ENCODE results near the gene FAAP20.

Gene FAAP20

GRCh38 chr1:2181271-2181670 is 13.3 kb downstream of the FAAP20 start:
- no peaks in the 10 kb centered on the region for H3K4me1 ChIP-seq (ENCODE audit: control insufficient read depth, insufficient read depth, low read length)
- H3K27ac ChIP-seq (ENCODE audit: low read depth, low read length): no peak overlapping the region
- H3K9ac ChIP-seq (ENCODE audit: low read length): no peak overlapping the region
- peaks cover 40% of the 10 kb centered on the region for H3K36me3 ChIP-seq (ENCODE audit: control insufficient read depth, insufficient read depth, low read length)
- H3K27me3 ChIP-seq (ENCODE audit: control insufficient read depth, insufficient read depth, low read length): no peaks in the 10 kb centered on the region
- no peaks in the 10 kb centered on the region for H3K9me3 ChIP-seq (ENCODE audit: control insufficient read depth, insufficient read depth, low read depth, low read length)
- H3K4me3 ChIP-seq (ENCODE audit: low read depth, low read length): no peak overlapping the region

- no peak overlapping the region for H3K4me3 ChIP-seq (ENCODE audit: low read depth, low read length)
- no peaks in the 10 kb centered on the region for H3K9me3 ChIP-seq (ENCODE audit: control insufficient read depth, insufficient read depth, low read depth, low read length)
- no peak overlapping the region for H3K9ac ChIP-seq (ENCODE audit: low read length)
- peaks cover 41% of the 10 kb centered on the region for H3K36me3 ChIP-seq (ENCODE audit: control insufficient read depth, insufficient read depth, low read length)
- H3K4me1 ChIP-seq (ENCODE audit: control insufficient read depth, insufficient read depth, low read length): no peaks in the 10 kb centered on the region
- no peaks in the 10 kb centered on the region for H3K27me3 ChIP-seq (ENCODE audit: control insufficient read depth, insufficient read depth, low read length)
- H3K27ac ChIP-seq (ENCODE audit: low read depth, low read length): no peak overlapping the region
These were observed 14.0 kb downstream of the FAAP20 start for GRCh38 chr1:2180297-2181245.

- Histone ChIP-seq H3K27me3 (ENCODE audit: control insufficient read depth, insufficient read depth, low read length) (no peaks in the 10 kb centered on the region), H3K36me3 (ENCODE audit: control insufficient read depth, insufficient read depth, low read length) (peaks cover 30% of the 10 kb centered on the region), H3K27ac (ENCODE audit: low read depth, low read length) (no peak overlapping the region), H3K9me3 (ENCODE audit: control insufficient read depth, insufficient read depth, low read depth, low read length) (no peaks in the 10 kb centered on the region), H3K9ac (ENCODE audit: low read length) (no peak overlapping the region), H3K4me1 (ENCODE audit: control insufficient read depth, insufficient read depth, low read length) (0 out of 2 replicates have a peak, but pooled peaks cover 2% of the 10 kb centered on the region), H3K4me3 (ENCODE audit: low read depth, low read length) (no peak overlapping the region)
These were observed 15.1 kb downstream of the FAAP20 start for GRCh38 chr1:2179283-2180013.

GRCh38 chr1:2178875-2179274 is 15.7 kb downstream of the FAAP20 start:
- Histone ChIP-seq H3K36me3 (ENCODE audit: control insufficient read depth, insufficient read depth, low read length) (peaks cover 29% of the 10 kb centered on the region), H3K4me1 (ENCODE audit: control insufficient read depth, insufficient read depth, low read length) (0 out of 2 replicates have a peak, but pooled peaks cover 3% of the 10 kb centered on the region), H3K9me3 (ENCODE audit: control insufficient read depth, insufficient read depth, low read depth, low read length) (no peaks in the 10 kb centered on the region), H3K4me3 (ENCODE audit: low read depth, low read length) (no peak overlapping the region), H3K27ac (ENCODE audit: low read depth, low read length) (no peak overlapping the region), H3K9ac (ENCODE audit: low read length) (no peak overlapping the region), H3K27me3 (ENCODE audit: control insufficient read depth, insufficient read depth, low read length) (no peaks in the 10 kb centered on the region)

GRCh38 chr1:2177946-2178538 is 16.5 kb downstream of the FAAP20 start:
- peaks cover 29% of the 10 kb centered on the region for H3K36me3 ChIP-seq (ENCODE audit: control insufficient read depth, insufficient read depth, low read length)
- H3K27me3 ChIP-seq (ENCODE audit: control insufficient read depth, insufficient read depth, low read length): no peaks in the 10 kb centered on the region
- H3K9ac ChIP-seq (ENCODE audit: low read length): no peak overlapping the region
- no peak overlapping the region for H3K4me3 ChIP-seq (ENCODE audit: low read depth, low read length)
- H3K4me1 ChIP-seq (ENCODE audit: control insufficient read depth, insufficient read depth, low read length): 0 out of 2 replicates have a peak, but pooled peaks cover 3% of the 10 kb centered on the region
- H3K27ac ChIP-seq (ENCODE audit: low read depth, low read length): no peak overlapping the region
- no peaks in the 10 kb centered on the region for H3K9me3 ChIP-seq (ENCODE audit: control insufficient read depth, insufficient read depth, low read depth, low read length)

GRCh38 chr1:2177541-2177940 is 17.0 kb downstream of the FAAP20 start:
- H3K27me3 ChIP-seq (ENCODE audit: control insufficient read depth, insufficient read depth, low read length): no peaks in the 10 kb centered on the region
- 0 out of 2 replicates have a peak, but pooled peaks cover 3% of the 10 kb centered on the region for H3K4me1 ChIP-seq (ENCODE audit: control insufficient read depth, insufficient read depth, low read length)
- H3K36me3 ChIP-seq (ENCODE audit: control insufficient read depth, insufficient read depth, low read length): peaks cover 33% of the 10 kb centered on the region
- no peaks in the 10 kb centered on the region for H3K9me3 ChIP-seq (ENCODE audit: control insufficient read depth, insufficient read depth, low read depth, low read length)
- H3K4me3 ChIP-seq (ENCODE audit: low read depth, low read length): no peak overlapping the region
- H3K9ac ChIP-seq (ENCODE audit: low read length): no peak overlapping the region
- H3K27ac ChIP-seq (ENCODE audit: low read depth, low read length): no peak overlapping the region

GRCh38 chr1:2176615-2177014 is 18.0 kb downstream of the FAAP20 start:
- no peak overlapping the region for H3K9ac ChIP-seq (ENCODE audit: low read length)
- 0 out of 2 replicates have a peak, but pooled peaks cover 3% of the 10 kb centered on the region for H3K4me1 ChIP-seq (ENCODE audit: control insufficient read depth, insufficient read depth, low read length)
- H3K27ac ChIP-seq (ENCODE audit: low read depth, low read length): no peak overlapping the region
- H3K27me3 ChIP-seq (ENCODE audit: control insufficient read depth, insufficient read depth, low read length): no peaks in the 10 kb centered on the region
- H3K36me3 ChIP-seq (ENCODE audit: control insufficient read depth, insufficient read depth, low read length): peaks cover 39% of the 10 kb centered on the region
- H3K9me3 ChIP-seq (ENCODE audit: control insufficient read depth, insufficient read depth, low read depth, low read length): no peaks in the 10 kb centered on the region
- H3K4me3 ChIP-seq (ENCODE audit: low read depth, low read length): no peak overlapping the region

GRCh38 chr1:2175681-2176454 is 18.7 kb downstream of the FAAP20 start:
- Histone ChIP-seq H3K36me3 (ENCODE audit: control insufficient read depth, insufficient read depth, low read length) (peaks cover 40% of the 10 kb centered on the region), H3K9ac (ENCODE audit: low read length) (no peak overlapping the region), H3K9me3 (ENCODE audit: control insufficient read depth, insufficient read depth, low read depth, low read length) (no peaks in the 10 kb centered on the region), H3K4me3 (ENCODE audit: low read depth, low read length) (no peak overlapping the region), H3K27ac (ENCODE audit: low read depth, low read length) (no peak overlapping the region), H3K4me1 (ENCODE audit: control insufficient read depth, insufficient read depth, low read length) (0 out of 2 replicates have a peak, but pooled peaks cover 3% of the 10 kb centered on the region), H3K27me3 (ENCODE audit: control insufficient read depth, insufficient read depth, low read length) (no peaks in the 10 kb centered on the region)

- Histone ChIP-seq H3K9me3 (ENCODE audit: control insufficient read depth, insufficient read depth, low read depth, low read length) (no peaks in the 10 kb centered on the region), H3K27ac (ENCODE audit: low read depth, low read length) (no peak overlapping the region), H3K27me3 (ENCODE audit: control insufficient read depth, insufficient read depth, low read length) (no peaks in the 10 kb centered on the region), H3K4me3 (ENCODE audit: low read depth, low read length) (no peak overlapping the region), H3K9ac (ENCODE audit: low read length) (no peak overlapping the region), H3K36me3 (ENCODE audit: control insufficient read depth, insufficient read depth, low read length) (peaks cover 33% of the 10 kb centered on the region), H3K4me1 (ENCODE audit: control insufficient read depth, insufficient read depth, low read length) (0 out of 2 replicates have a peak, but pooled peaks cover 3% of the 10 kb centered on the region)
These were observed 19.5 kb downstream of the FAAP20 start for GRCh38 chr1:2175055-2175414.

GRCh38 chr1:2174348-2175054 is 20.1 kb downstream of the FAAP20 start:
- Histone ChIP-seq H3K27ac (ENCODE audit: low read depth, low read length) (no peak overlapping the region), H3K9ac (ENCODE audit: low read length) (no peak overlapping the region), H3K36me3 (ENCODE audit: control insufficient read depth, insufficient read depth, low read length) (peaks cover 33% of the 10 kb centered on the region), H3K27me3 (ENCODE audit: control insufficient read depth, insufficient read depth, low read length) (no peaks in the 10 kb centered on the region), H3K9me3 (ENCODE audit: control insufficient read depth, insufficient read depth, low read depth, low read length) (no peaks in the 10 kb centered on the region), H3K4me3 (ENCODE audit: low read depth, low read length) (no peak overlapping the region), H3K4me1 (ENCODE audit: control insufficient read depth, insufficient read depth, low read length) (0 out of 2 replicates have a peak, but pooled peaks cover 3% of the 10 kb centered on the region)
